ENCODE results near the gene ERF.

The ERF gene

GRCh38 chr19:42201489-42202289, 53.2 kb downstream of the ERF start:
- TF ChIP-seq CTCF (IDR thresholded peaks at IDR 0.05; ENCODE audit: insufficient read depth, low read depth, low read length, missing control alignments), result no peak
- no peak overlapping the region for H3K4me3 ChIP-seq (ENCODE audit: low read length)
- no peak for DNase-seq (ENCODE audit: low read depth)

GRCh38 chr19:42200116-42200715, 54.7 kb downstream of the ERF start:
- H3K4me3 ChIP-seq (ENCODE audit: low read length), result no peak overlapping the region
- TF ChIP-seq CTCF (IDR thresholded peaks at IDR 0.05; ENCODE audit: insufficient read depth, low read depth, low read length, missing control alignments), result no peak
- no peak for DNase-seq (ENCODE audit: low read depth)

GRCh38 chr19:42199440-42200115, 55.4 kb downstream of the ERF start:
- peak; percentile 84 for DNase-seq (ENCODE audit: low read depth)
- peak; percentile 45 for TF ChIP-seq CTCF (IDR thresholded peaks at IDR 0.05; ENCODE audit: insufficient read depth, low read depth, low read length, missing control alignments)
- no peak overlapping the region for H3K4me3 ChIP-seq (ENCODE audit: low read length)

GRCh38 chr19:42198676-42199439, 56.1 kb downstream of the ERF start:
- no peak overlapping the region for H3K4me3 ChIP-seq (ENCODE audit: low read length)

More at GRCh38 chr19:42198676-42199439, 56.1 kb downstream of the ERF start:
- no peak for TF ChIP-seq CTCF (IDR thresholded peaks at IDR 0.05; ENCODE audit: insufficient read depth, low read depth, low read length, missing control alignments)
- no peak for DNase-seq (ENCODE audit: low read depth)

Data from epithelial cell of esophagus (primary cell).